Measurements from ENCODE around the gene CSPG5. TPM values are rescaled to one million over a fixed set of nuclear protein-coding genes. Genes with fewer than 3 reads are reported as not detected.
A peak's percentile ranks its signal among the peaks of the same experiment; 100 is the strongest.

CSPG5 gene
- total and polyA plus RNA-seq, 8 donors: 0.08 to 0.40 (median 0.19) TPM

GRCh38 chr3:47523310-47524073, 55.2 kb downstream of the CSPG5 start:
- DNase-seq: no peak
- FAIRE-seq: no peak
- Histone ChIP-seq H3K9me3 (no peaks in the 10 kb centered on the region), H3K4me3 (no peak overlapping the region), H3K27ac (no peak overlapping the region), H3K27me3 (no peaks in the 10 kb centered on the region), H3K4me1 (no peaks in the 10 kb centered on the region), H3K36me3 (no peaks in the 10 kb centered on the region)
- no peak for ATAC-seq
- intact Hi-C loops (cut with DNase I): loop anchor here in 2 of 3 donors (2.0 to 5.0 kb wide), 2 partner anchors 264 to 265 kb away; no protein-coding TSS in a partner anchor
- no peak for TF ChIP-seq CTCF (IDR thresholded peaks at IDR 0.05)
- 51% methylated on average over 4 of the region's 4 CpGs for WGBS, 2 donors

GRCh38 chr3:47522082-47522987, 56.3 kb downstream of the CSPG5 start:
- ATAC-seq: peak; percentile 95 to 100 (median 100)
- Histone ChIP-seq H3K27me3 (no peaks in the 10 kb centered on the region), H3K27ac (no peak overlapping the region), H3K36me3 (no peaks in the 10 kb centered on the region), H3K4me3 (no peak overlapping the region), H3K9me3 (no peaks in the 10 kb centered on the region), H3K4me1 (no peaks in the 10 kb centered on the region)
- intact Hi-C loops (cut with DNase I): loop anchor here in 2 of 3 donors (2.0 to 5.0 kb wide), 2 partner anchors 265 to 266 kb away; no protein-coding TSS in a partner anchor
- no peak for FAIRE-seq
- peak; percentile 72 to 88 (median 81) for DNase-seq
- TF ChIP-seq CTCF (IDR thresholded peaks at IDR 0.05): peak; percentile 65 to 81 (median 74)
- 33 to 36% methylated on average over 15 of the region's 15 CpGs for whole genome bisulfite sequencing, 2 donors

- no peak for DNase-seq
- Histone ChIP-seq H3K27ac (no peak overlapping the region), H3K9me3 (no peaks in the 10 kb centered on the region), H3K4me1 (no peaks in the 10 kb centered on the region), H3K4me3 (no peak overlapping the region), H3K36me3 (no peaks in the 10 kb centered on the region), H3K27me3 (no peaks in the 10 kb centered on the region)
- ATAC-seq: no peak
- TF ChIP-seq CTCF (IDR thresholded peaks at IDR 0.05): no peak
- FAIRE-seq: no peak
- intact Hi-C loops (cut with DNase I): loop anchor here in 1 of 3 donors (5.0 kb wide), 1 partner anchor 267 kb away; no protein-coding TSS in a partner anchor
Observed at GRCh38 chr3:47520756-47521155, 57.9 kb downstream of the CSPG5 start.

GRCh38 chr3:47517937-47518336, 60.7 kb downstream of the CSPG5 start:
- intact Hi-C loops (cut with DNase I): no loop called here
- H3K4me3 ChIP-seq: no peak overlapping the region
- no peaks in the 10 kb centered on the region for H3K27me3 ChIP-seq
- FAIRE-seq (no peak), DNase-seq (no peak), ATAC-seq (no peak)
- peaks cover 0 to 10% (median 6%) of the 10 kb centered on the region in 3 donors for H3K4me1 ChIP-seq
- no peak for TF ChIP-seq CTCF (IDR thresholded peaks at IDR 0.05)
- H3K27ac ChIP-seq: no peak overlapping the region
- WGBS, 2 donors: 79% methylated on average over 2 of the region's 2 CpGs
- no peaks in the 10 kb centered on the region for H3K36me3 ChIP-seq
- H3K9me3 ChIP-seq: no peaks in the 10 kb centered on the region
